GM18868 (cell line): ENCODE measurements around the gene EDNRA.
A peak's percentile ranks its signal among the peaks of the same experiment; 100 is the strongest.

Experiments
- ATAC-seq: cut with Tn5 transposase; IDR thresholded peaks from one replicate; pipeline ENCODE4 v1.9.1; 2021; ENCODE audit warnings: mild to moderate bottlenecking, moderate library complexity; ENCODE audit not compliant: unreplicated experiment

The EDNRA gene

DNA sequence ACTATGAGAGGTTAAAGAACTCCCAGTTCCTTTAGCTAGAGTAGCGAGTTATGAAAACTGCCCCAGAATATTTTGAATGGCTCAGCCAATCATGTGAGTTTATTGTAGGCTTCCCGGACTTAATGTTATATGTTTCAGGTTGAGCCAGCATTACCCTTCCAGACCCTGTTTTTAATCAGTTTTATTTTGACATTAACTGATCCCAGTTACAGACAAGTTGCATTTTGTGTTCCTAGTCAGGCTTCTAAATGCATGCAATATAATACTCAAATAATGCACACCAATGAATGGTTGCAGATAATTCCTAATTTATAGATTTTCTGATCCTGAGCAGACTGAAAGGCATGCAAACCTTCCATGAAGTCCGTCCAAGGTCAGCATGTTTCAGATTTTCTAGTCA, 57.8 kb downstream of the EDNRA start:
- ATAC-seq = no peak

DNA sequence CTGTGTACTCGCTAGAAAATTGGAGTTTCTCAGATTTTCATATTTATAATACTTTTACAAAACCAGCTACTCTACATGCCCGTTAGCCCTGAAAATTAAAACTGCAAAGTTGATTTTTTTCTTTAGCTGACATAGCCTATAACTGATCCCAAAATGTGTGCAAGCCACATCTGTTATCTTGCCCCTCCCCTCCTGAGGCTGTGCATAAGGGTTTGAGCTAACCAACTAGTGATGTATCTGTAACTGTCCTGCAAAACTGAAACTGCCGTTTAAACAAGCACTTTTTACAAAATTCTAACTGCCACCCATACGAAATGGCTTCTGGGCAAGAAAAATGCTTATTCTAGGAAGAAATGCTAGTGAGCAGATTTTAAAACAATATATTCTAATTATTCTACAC, 59.1 kb downstream of the EDNRA start:
- no peak for ATAC-seq

DNA sequence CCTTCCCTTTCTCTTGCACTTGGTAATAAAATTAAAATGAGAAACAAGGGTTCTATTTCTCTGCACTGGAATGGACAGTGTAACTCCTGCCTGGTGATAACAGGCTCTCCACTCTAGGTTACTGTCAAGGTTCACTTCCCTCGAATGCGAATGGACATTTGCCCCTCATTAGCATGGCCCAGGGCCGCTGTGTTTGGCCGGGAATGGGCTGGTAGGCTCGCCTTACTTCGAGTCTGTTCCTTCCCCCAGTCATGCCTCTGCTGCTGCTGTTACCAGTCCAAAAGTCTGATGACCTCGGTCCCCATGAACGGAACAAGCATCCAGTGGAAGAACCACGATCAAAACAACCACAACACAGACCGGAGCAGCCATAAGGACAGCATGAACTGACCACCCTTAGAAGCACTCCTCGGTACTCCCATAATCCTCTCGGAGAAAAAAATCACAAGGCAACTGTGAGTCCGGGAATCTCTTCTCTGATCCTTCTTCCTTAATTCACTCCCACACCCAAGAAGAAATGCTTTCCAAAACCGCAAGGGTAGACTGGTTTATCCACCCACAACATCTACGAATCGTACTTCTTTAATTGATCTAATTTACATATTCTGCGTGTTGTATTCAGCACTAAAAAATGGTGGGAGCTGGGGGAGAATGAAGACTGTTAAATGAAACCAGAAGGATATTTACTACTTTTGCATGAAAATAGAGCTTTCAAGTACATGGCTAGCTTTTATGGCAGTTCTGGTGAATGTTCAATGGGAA, 61.5 kb downstream of the EDNRA start:
- ATAC-seq = no peak

DNA sequence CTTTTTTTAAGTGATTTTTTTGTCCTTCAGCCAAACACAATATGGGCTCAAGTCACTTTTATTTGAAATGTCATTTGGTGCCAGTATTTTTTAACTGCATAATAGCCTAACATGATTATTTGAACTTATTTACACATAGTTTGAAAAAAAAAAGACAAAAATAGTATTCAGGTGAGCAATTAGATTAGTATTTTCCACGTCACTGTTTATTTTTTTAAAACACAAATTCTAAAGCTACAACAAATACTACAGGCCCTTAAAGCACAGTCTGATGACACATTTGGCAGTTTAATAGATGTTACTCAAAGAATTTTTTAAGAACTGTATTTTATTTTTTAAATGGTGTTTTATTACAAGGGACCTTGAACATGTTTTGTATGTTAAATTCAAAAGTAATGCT, 62.1 kb downstream of the EDNRA start:
- no peak for ATAC-seq

DNA sequence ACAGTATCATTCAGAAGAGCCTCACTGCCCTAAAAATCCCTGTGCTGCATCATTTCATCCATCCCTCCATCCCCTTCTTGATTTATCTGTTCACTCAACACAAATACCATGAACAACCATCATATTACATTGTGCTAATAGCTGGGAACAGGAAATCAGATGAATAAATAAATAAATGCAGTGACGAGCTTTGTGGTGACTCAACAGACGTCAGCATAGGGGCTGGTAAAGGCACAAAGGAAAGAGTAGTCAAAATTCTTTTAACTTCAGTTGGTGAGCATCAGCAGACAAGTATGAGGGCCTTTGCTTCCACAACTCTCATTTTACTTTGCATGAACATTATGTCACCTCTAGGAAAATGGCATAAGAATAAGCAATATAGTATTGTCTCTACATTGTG, 65.5 kb downstream of the EDNRA start:
- ATAC-seq = no peak

DNA sequence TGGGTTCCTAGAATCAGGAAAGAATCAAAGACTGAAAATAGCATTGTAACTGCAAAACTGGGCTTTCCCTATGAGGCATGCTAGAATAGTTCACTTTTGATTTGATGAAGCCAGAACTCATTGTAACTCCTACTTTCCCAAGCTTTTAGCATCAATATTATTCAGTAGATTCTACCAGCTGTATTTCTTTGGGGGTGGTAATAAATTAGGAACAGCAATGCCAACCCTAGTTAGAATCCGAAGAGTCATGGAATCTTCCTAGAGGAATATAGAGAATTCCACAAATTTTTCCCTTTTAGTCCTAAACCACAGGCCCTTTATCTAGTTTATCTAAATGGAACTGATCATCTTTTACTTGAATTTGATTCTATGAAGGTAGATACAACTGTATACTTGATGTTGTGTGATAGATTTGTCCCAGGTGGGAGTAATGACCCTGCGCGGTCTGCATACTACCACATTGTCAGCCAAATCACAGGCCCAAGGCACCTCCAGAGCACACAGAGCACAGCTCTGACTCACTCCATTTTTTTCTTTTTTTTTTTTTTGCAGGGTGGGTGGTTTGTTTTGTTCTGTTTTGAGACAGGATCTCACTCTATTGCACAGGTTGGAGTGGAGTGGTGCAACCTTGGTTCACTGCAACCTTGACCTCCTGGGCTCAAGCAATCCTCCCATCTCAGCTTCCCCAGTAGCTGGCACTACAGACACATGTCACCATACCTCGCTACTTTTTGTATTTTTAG, 66.6 kb downstream of the EDNRA start:
- peak; percentile 60 for ATAC-seq

DNA sequence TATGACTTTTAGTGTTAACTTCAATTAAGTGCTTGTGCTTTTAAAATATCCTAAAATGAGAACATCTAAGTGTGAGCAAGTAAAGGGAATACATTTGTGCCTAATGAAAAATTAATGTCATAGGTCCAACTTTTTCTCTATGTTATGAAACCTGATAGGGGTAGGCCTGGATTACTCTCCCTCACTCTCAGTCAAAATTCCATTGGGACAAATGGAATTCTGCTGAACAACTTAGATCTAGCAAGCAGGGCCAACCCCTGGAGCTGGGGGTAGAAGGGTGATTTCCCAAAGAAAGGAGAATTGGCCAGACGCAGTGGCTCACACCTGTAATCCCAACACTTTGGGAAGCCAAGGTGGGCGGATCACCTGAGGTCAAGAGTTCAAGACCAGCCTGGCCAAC, 67.4 kb downstream of the EDNRA start:
- ATAC-seq = no peak

DNA sequence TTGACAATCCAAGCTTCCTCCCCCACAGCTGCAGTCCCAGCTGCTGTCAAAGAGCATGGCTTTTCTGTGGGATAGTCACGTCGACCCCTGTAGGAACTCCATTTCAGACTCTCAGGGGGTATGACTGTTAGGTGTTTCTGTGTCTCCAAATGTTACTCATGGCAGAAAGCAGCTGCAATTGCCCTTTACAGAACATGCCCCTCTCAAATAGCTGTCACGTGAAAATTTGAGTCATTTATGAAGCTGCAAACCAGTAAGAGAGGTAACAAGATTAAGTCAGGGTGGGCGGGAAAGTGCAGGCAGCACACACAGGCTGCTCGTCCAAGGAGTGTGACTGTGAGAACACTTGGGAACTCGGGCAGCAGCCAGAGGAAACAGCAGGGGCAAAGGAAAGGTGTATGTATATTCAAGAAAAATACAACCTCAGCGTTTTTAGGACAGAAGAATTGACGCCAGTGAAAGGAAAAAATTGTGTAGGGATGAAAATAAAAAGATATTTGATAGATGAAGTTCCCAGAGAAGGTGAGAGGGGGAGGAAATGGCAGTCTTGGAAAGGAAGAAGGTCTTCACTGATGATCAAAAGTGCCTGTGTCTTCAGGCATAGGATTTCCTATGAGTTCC, 69.8 kb downstream of the EDNRA start:
- ATAC-seq = peak; percentile 77

DNA sequence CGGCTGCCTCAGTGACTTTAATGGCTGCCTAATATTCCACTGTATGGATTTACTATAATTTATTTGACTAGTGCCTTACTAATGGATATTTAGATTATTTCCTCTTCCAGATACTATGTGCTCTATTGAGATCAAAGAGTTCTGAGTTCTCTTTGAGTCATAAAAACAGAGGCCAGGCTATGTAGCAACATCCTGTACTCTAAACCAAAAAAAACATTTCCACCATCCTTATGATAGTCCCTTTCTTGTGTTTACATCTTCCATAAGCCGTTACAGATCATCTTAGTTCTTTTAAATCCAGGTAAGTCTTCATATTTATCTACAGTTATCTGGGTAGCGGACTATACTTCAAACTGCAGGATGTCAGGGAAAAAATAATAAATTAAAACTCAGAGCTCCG, 79.7 kb downstream of the EDNRA start:
- ATAC-seq = no peak

DNA sequence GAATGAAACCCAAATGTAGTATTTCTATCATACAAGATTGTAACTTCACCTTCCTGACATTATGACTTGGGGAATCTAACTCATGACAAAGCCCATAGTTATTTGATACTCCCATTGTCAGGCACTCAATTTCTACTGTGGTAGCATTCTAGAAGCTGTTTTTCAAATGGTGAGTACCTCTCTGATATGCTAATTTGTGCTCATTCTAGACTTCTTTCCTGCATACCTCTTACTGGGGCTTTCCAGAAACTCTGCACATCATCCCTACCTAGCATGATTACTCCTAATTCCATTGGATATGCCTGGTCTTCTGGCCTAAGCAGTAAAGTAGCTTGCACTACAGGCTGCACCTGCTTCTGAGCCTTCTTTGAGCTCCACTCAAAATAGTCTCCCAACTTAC, 85.9 kb downstream of the EDNRA start:
- ATAC-seq = no peak

DNA sequence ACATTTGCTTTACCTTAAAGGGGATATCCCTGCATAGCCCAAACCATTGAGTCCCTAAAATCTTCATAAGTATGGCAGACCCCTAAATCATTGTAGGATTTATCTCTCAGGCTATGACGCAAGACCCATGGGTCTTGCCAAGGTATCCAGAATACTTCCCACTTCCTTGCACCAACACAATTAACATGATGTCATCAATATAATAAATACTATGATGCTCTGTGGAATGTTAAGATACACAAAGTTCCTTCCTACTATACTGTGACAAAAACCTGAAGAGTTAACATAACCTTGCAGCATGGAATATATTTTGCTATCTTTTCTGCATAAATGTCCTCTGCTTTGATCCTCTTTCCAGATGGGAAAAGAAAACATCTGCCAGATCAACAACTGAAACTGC, 86.4 kb downstream of the EDNRA start:
- no peak for ATAC-seq

DNA sequence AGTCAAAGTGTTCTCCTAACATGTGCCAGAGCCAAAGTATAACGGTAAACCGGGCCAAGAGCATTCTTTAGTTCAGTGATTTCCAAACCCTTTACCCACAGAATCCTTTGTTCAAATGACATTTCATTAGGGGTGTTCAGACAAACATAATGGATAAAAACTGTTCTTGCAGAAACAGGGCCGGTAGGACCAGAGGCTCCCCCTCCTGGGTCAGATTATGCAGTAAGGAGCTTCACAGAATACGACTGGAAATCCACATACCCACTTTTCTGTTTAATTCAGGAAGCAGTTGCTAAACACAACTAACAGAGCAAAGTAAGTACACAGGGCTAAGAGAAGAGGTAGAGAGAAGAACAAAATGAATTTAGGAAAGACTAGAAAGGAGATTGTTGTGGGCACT, 89.7 kb downstream of the EDNRA start:
- no peak for ATAC-seq

DNA sequence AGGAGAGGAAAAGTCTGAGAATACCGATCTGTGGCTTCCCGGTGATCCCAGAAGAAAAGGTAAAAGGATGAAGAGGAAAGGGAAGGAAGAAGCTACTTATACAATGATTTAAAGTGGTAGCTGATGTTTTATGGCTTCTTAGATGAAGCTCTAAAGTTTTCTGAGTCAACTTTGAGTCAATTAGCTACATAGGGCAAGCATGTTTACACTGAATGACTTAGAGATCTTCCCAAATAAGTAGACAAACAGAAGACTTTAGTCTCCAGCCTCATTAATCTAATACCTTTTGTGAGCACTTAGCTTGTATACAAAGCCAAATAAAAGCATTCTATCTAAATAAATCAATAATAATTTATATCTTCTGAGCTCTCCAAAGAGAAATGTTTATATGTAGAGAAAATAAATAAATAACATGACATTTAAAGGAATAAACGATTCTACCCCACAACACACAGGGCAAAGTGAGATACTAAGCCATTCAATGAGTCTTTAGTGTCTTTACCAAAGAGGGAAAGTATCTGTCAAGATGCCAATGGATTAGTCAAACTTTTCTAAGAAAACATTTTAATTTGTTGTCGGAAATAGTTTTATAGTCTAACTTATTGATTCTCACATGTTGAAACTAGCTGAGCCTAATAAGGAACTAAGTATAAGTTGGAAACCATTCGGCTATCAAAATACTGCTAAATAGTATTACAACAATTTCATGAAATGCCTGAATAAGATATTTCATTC, 90.3 kb downstream of the EDNRA start:
- no peak for ATAC-seq

DNA sequence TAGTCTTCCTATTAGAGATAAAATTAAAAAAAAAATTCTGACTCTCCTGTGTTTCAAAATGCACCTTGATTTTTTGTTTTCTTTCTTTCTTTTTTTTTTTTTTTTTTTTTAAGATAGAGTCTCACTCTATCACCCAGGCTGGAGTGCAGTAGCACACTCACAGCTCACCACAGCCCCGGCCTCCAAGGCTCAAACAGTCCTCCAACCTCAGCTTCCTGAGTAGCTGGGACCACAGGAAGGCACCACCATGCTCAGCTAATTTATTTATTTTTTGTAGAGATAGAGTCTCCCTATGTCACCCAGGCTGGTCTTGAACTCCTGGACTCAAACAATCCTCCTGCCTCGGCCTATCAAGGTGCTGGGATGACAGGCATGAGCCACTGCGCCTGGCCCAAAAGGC, 95.2 kb downstream of the EDNRA start:
- ATAC-seq = no peak

DNA sequence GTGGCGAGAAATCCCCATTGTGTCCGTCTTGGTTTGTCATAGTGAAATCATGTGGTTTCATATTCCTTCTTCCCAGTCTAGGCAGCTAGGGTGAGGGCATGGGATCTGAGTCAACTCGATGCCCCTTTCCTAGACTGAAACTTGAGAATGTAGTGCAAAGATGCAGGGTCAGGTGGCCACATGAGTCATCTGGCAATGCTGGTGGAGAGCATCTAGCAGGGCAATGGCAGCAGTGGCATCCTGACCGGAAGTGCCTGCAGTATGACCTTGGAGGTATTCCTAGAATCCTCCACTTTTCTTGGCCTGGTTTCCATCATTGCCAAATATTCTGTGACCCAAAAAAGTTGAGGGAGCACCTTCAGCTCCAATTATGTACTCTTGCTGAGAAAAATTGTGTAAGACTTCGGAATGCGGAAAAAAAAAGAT, 97.2 kb downstream of the EDNRA start:
- ATAC-seq = no peak

DNA sequence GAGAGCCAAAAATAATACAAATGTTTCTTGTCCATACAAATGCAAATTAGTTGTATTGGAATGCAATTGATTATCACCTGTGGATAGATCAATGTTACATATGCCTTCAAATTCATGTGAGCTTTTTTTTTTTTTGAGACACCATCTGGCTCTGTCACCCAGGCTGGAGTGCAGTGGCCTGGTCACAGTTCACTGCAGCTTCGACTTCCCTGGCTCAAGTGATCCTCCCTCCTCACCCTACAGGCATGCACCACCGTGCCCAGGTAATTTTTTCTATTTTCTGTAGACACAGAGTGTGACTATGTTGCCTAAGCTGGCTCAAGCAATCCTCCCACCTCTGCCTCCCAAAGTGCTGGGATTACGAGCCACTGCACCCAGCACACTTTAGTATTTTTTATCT, 97.7 kb downstream of the EDNRA start:
- no peak for ATAC-seq

DNA sequence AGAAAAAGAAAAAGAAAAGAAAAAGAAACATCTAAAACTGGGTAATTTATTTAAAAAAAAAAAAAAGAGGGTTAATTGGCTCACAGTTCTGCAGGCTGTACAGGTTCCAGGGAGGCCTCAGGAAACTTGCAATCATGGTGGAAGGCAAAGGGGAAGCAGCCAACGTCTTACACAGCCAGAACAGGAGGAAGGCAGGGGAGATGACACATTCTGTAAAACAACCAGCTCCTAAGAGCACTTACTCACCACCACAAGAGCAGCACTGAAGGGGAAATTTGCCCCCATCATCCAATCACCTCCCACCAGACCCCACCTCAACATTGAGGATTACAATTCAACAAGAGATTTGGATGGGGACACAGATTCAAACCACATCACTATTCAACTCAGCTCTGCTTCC, 99.5 kb downstream of the EDNRA start:
- no peak for ATAC-seq

DNA sequence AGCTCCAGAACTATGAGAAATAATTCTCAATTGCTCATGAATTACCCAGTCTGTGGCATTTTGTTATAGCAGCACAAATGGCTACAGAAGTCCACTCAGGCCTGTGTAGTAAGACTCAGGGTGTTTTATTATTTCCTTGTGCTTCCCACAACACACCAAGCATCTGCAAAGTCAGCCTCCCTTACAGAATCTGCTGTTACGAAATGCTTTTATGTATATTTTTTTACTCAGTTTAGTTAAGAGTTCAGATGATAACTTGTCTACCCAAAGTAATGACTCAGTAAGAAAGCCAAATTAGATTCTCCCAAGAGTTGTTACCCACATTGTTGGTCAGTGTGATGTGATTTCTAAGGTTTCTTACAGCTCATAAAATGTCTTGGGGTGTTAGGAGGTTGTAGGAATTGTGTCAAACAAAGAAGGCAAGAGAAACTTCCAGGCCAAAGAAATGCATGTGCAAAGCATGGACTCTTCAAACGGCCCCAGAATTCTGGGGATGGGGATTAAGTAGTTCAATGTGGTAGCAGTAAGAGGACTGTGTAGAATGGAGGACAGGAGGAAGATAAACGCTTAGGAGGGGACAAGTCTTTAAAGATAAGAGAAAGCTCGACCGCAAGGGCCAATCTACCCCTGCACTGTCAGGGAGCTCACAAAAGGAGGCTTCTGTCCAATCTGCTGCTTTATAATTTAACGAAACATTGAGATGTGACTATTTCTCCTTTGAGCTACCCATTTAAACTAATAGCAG, 100.9 kb downstream of the EDNRA start:
- ATAC-seq = no peak

DNA sequence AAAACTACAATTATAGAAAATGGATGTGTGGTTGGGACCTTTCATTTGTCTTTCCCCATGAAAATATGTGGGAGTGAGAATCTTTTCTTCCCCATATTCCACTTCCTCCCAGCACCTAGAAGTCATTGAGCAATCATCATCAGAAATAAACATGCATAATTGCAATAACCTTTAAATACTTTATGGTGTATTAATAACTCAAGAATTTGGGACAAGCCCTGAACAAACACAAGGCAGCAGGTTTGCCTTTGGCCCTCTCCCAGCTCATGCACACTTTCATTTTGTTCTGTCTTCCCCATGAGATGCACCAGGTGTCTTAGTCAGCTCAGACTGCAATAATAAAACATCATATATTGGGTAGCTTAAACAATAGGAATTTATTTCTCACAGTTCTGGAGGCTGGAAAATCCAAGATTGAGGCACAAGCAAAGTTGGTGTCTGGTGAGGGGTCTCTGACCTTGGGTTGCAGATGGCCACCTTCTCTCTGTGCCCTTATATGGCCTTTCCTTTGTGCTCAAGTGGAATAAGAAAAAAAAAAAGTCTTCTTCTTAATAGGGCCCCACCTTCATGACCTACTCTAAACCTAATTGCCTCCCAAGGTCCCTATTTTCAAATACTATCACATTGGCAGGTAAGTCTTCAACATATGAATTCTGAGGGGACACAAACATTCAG, 101.6 kb downstream of the EDNRA start:
- ATAC-seq = no peak

DNA sequence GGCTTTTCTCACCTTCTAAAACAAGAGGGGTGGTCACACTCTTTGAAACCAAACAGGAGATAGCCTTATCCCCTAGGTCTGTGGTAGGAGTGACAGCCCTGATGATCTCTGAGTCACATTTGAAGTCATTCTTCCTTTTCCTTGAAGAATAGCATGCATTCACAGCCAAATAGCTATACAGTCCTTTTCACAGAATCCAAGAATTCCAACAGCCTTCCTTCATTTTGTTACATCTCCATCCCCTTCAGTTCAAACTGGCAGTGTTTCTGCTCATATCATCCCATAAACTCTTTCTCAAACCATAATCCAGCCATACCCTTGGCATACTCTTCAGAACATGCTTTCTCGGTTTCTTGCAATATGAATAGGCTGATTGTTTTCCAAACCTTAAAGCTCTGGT, 103.0 kb downstream of the EDNRA start:
- no peak for ATAC-seq
